GM12878 (cell line): ENCODE results near the gene GPSM1. TPM values are rescaled to one million over a fixed set of nuclear protein-coding genes. Genes with fewer than 3 reads are reported as not detected.

Experiments used
- BACH1 ChIP-seq: fragments of 450-650 bp; IDR thresholded peaks from 2 replicates; pipeline ENCODE4 v1.6.1; 2017; ENCODE audit warnings: mild to moderate bottlenecking, borderline replicate concordance
- CHD2 ChIP-seq: IDR thresholded peaks from 2 replicates; pipeline ENCODE4 v1.6.1; 2011; ENCODE audit warnings: low read depth, low read length, improper control_type of control experiment, borderline replicate concordance
- CHD4 ChIP-seq: fragments of 200-600 bp; sonication (generic); IDR thresholded peaks from 2 replicates; pipeline ENCODE4 v1.6.1; 2016; ENCODE audit warnings: mild to moderate bottlenecking
- CTCF ChIP-seq, 3 experiments: IDR thresholded peaks in 2 of 3; conservative IDR thresholded peaks in 1 of 3; 2 replicates each; pipeline ENCODE4 v1.5.1; 2011; ENCODE audit warnings: low read depth in 3 of 3, low read length in 3 of 3, mild to moderate bottlenecking in 3 of 3, control low read depth in 2 of 3, moderate library complexity in 2 of 3, inconsistent platforms in 1 of 3, mixed read lengths in 1 of 3; ENCODE audit not compliant: control insufficient read depth in 2 of 3, insufficient read depth in 1 of 3; ENCODE audit errors: extremely low read depth in 1 of 3
- IKZF2 ChIP-seq, 2 experiments: fragments of 450-650 bp; IDR thresholded peaks; 2 replicates each; pipeline ENCODE4 v1.6.1; 2017; ENCODE audit warnings: mild to moderate bottlenecking in 2 of 2, moderate library complexity in 2 of 2
- MXI1 ChIP-seq: fragments of 150-350 bp; IDR thresholded peaks from 2 replicates; pipeline ENCODE4 v1.6.1; 2011; ENCODE audit warnings: low read depth, mild to moderate bottlenecking, inconsistent platforms, low read length, improper control_type of control experiment
- NR2C2 ChIP-seq: IDR thresholded peaks from 2 replicates; pipeline ENCODE4 v1.6.1; 2011; ENCODE audit warnings: borderline replicate concordance, low read depth; ENCODE audit not compliant: control insufficient read depth, insufficient read length
- ZNF622 ChIP-seq: fragments of 450-650 bp; IDR thresholded peaks from 2 replicates; pipeline ENCODE4 v1.6.1; 2017; ENCODE audit warnings: mild to moderate bottlenecking, inconsistent platforms
- polyA plus RNA-seq, 11 experiments: library from polyadenylated mRNA; depleted of rRNA in 4 of 11; unstranded in 6 of 11; stranded (reverse) in 5 of 11; fragments of >200 nt; fragmentation: Nextera tagmentation in 4 of 11; fragmentation: Illumina TruSeq in 1 of 11; extraction: Ambion mirVana in 4 of 11; extraction: Trizol in 1 of 11; gene quantifications; 1 replicate in 1 of 11; 2 replicates in 10 of 11; pipeline versions ENCODE4 v1.2.1 to v1.2.3, GENCODE V29; 2011 to 2016; ENCODE audit warnings: inconsistent platforms in 2 of 11, missing spikeins in 2 of 11, low read depth in 1 of 11
- total RNA-seq, 4 experiments: library from RNA; depleted of rRNA in 3 of 4; stranded (reverse); fragments of >200 nt in 3 of 4; fragmentation: Illumina TruSeq in 1 of 4; extraction: Trizol in 1 of 4; gene quantifications; 2 replicates each; pipeline versions ENCODE4 v1.2.1 to v1.2.3, GENCODE V29; 2013 to 2021
- TF ChIP-seq, protein P1 (sequence below): fragments of 450-650 bp; IDR thresholded peaks from 2 replicates; pipeline ENCODE4 v1.6.1; 2018; ENCODE audit warnings: mild to moderate bottlenecking, low read depth, moderate library complexity; ENCODE audit not compliant: partially characterized antibody
- TF ChIP-seq, protein P2 (sequence below): fragments of 450-650 bp; formaldehyde crosslinking; IDR thresholded peaks from 2 replicates; pipeline ENCODE4 v1.5.0; 2022; ENCODE audit warnings: mild to moderate bottlenecking, missing genetic modification characterization

The GPSM1 gene
- total and polyA plus RNA-seq, 10 of the 15 experiments (the other 5 are each of a cell fraction or from before 2014, with no cell fraction given) = 0.04 to 0.10 (median 0.10) TPM; not detected in 7

- TF ChIP-seq, protein P1, sequence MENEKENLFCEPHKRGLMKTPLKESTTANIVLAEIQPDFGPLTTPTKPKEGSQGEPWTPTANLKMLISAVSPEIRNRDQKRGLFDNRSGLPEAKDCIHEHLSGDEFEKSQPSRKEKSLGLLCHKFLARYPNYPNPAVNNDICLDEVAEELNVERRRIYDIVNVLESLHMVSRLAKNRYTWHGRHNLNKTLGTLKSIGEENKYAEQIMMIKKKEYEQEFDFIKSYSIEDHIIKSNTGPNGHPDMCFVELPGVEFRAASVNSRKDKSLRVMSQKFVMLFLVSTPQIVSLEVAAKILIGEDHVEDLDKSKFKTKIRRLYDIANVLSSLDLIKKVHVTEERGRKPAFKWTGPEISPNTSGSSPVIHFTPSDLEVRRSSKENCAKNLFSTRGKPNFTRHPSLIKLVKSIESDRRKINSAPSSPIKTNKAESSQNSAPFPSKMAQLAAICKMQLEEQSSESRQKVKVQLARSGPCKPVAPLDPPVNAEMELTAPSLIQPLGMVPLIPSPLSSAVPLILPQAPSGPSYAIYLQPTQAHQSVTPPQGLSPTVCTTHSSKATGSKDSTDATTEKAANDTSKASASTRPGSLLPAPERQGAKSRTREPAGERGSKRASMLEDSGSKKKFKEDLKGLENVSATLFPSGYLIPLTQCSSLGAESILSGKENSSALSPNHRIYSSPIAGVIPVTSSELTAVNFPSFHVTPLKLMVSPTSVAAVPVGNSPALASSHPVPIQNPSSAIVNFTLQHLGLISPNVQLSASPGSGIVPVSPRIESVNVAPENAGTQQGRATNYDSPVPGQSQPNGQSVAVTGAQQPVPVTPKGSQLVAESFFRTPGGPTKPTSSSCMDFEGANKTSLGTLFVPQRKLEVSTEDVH = no peak
- TF ChIP-seq IKZF2 (IDR thresholded peaks at IDR 0.05) (no peak), CHD2 (no peak), CHD4 (no peak), ZNF622 (no peak), MXI1 (no peak), NR2C2 (no peak), CTCF (IDR thresholded peaks at IDR 0.05 in 2 of 3, conservative IDR thresholded peaks at IDR 0.05 in 1 of 3; ENCODE audit: control insufficient read depth in 2 of 3, extremely low read depth in 1 of 3, insufficient read depth in 1 of 3, low read depth in 3 of 3, low read length in 3 of 3) (no peak), BACH1 (no peak)
- TF ChIP-seq, protein P2, sequence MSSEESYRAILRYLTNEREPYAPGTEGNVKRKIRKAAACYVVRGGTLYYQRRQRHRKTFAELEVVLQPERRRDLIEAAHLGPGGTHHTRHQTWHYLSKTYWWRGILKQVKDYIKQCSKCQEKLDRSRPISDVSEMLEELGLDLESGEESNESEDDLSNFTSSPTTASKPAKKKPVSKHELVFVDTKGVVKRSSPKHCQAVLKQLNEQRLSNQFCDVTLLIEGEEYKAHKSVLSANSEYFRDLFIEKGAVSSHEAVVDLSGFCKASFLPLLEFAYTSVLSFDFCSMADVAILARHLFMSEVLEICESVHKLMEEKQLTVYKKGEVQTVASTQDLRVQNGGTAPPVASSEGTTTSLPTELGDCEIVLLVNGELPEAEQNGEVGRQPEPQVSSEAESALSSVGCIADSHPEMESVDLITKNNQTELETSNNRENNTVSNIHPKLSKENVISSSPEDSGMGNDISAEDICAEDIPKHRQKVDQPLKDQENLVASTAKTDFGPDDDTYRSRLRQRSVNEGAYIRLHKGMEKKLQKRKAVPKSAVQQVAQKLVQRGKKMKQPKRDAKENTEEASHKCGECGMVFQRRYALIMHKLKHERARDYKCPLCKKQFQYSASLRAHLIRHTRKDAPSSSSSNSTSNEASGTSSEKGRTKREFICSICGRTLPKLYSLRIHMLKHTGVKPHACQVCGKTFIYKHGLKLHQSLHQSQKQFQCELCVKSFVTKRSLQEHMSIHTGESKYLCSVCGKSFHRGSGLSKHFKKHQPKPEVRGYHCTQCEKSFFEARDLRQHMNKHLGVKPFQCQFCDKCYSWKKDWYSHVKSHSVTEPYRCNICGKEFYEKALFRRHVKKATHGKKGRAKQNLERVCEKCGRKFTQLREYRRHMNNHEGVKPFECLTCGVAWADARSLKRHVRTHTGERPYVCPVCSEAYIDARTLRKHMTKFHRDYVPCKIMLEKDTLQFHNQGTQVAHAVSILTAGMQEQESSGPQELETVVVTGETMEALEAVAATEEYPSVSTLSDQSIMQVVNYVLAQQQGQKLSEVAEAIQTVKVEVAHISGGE (CRISPR knock-in tag) = no peak
These were observed 18.2 kb downstream of the GPSM1 start (continued) for GRCh38 chr9:136345281-136346156.
